HEK293 (cell line): ENCODE data around the gene S100A6.

Source experiments
- CTCF ChIA-PET: fragments of 350-600 bp; formaldehyde crosslinking; extraction: SDS; loops from one replicate; lab custom pipeline; 2021; ENCODE audit warnings: antibody characterized with exemption; lab: Yijun Ruan, JAX
- POLR2A ChIA-PET: fragments of 300-600 bp; formaldehyde crosslinking; extraction: SDS; loops from one replicate; lab custom pipeline; 2020; ENCODE audit warnings: antibody characterized with exemption, inconsistent platforms; lab: Yijun Ruan, JAX
- H3K27ac ChIP-seq: fragments of 200-500 bp; sonication (Bioruptor generic); 2 replicates; pipeline ENCODE4 v1.5.1; 2014; ENCODE audit warnings: low read depth, low read length, control low read depth, inconsistent platforms; ENCODE audit errors: extremely low read depth
- H3K36me3 ChIP-seq, 2 experiments: fragments of 200-500 bp in 1 of 2; sonication (Bioruptor generic) in 1 of 2; 1 replicate in 1 of 2; 2 replicates in 1 of 2; pipeline ENCODE4 v1.5.1; 2014 to 2017; ENCODE audit warnings: inconsistent platforms in 2 of 2, low read length in 2 of 2; ENCODE audit not compliant: control insufficient read depth in 2 of 2, insufficient read depth in 1 of 2
- H3K4me1 ChIP-seq: fragments of 200-500 bp; sonication (Bioruptor generic); 2 replicates; pipeline ENCODE4 v1.5.1; 2014; ENCODE audit warnings: mild to moderate bottlenecking, low read length, inconsistent platforms; ENCODE audit not compliant: control insufficient read depth, insufficient read depth
- H3K4me3 ChIP-seq: 2 replicates; pipeline ENCODE4 v1.5.1; 2011; ENCODE audit warnings: low read depth, mild to moderate bottlenecking, control low read depth, low read length, moderate library complexity
- H3K9me3 ChIP-seq: fragments of 200-500 bp; sonication (Bioruptor generic); 2 replicates; pipeline ENCODE4 v1.5.1; 2014; ENCODE audit warnings: low read depth, low read length, inconsistent platforms; ENCODE audit not compliant: control insufficient read depth, insufficient read depth
- GLI2 ChIP-seq: fragments of 450-650 bp; formaldehyde crosslinking; IDR thresholded peaks from 2 replicates; pipeline ENCODE4; 2017; ENCODE audit warnings: missing biosample characterization, missing genetic modification characterization, low read depth, borderline replicate concordance
- MYNN ChIP-seq: fragments of 450-650 bp; formaldehyde crosslinking; IDR thresholded peaks from 2 replicates; pipeline ENCODE4 v1.5.1; 2016; ENCODE audit warnings: missing biosample characterization, missing genetic modification characterization, borderline replicate concordance
- OVOL3 ChIP-seq: fragments of 450-650 bp; formaldehyde crosslinking; IDR thresholded peaks from 2 replicates; pipeline ENCODE4 v1.5.1; 2016; ENCODE audit warnings: missing biosample characterization, missing genetic modification characterization
- PRDM1 ChIP-seq: fragments of 450-650 bp; formaldehyde crosslinking; IDR thresholded peaks from 2 replicates; pipeline ENCODE4; 2016; ENCODE audit warnings: missing biosample characterization, missing genetic modification characterization
- TCF7L2 ChIP-seq: IDR thresholded peaks from 2 replicates; pipeline ENCODE4 v1.6.1; 2011; ENCODE audit warnings: low read depth, mild to moderate bottlenecking, inconsistent platforms, low read length, moderate library complexity, borderline replicate concordance
- TRIM28 ChIP-seq: IDR thresholded peaks from 2 replicates; pipeline ENCODE4 v1.6.1; 2011; ENCODE audit warnings: low read length, control low read depth, borderline replicate concordance
- YY1 ChIP-seq: fragments of 450-650 bp; formaldehyde crosslinking; IDR thresholded peaks from 2 replicates; pipeline ENCODE4 v1.5.1; 2018; ENCODE audit warnings: missing biosample characterization, missing genetic modification characterization
- YY2 ChIP-seq: fragments of 450-650 bp; formaldehyde crosslinking; IDR thresholded peaks from 2 replicates; pipeline ENCODE4 v1.5.1; 2016; ENCODE audit warnings: missing biosample characterization, missing genetic modification characterization
- ZFP37 ChIP-seq: fragments of 450-650 bp; formaldehyde crosslinking; IDR thresholded peaks from 2 replicates; pipeline ENCODE4 v1.5.1; 2016; ENCODE audit warnings: missing biosample characterization, missing genetic modification characterization
- ZNF133 ChIP-seq: fragments of 450-650 bp; formaldehyde crosslinking; IDR thresholded peaks from 2 replicates; pipeline ENCODE4 v1.5.1; 2016; ENCODE audit warnings: missing biosample characterization, missing genetic modification characterization
- ZNF138 ChIP-seq: fragments of 450-650 bp; formaldehyde crosslinking; IDR thresholded peaks from 2 replicates; pipeline ENCODE4 v1.5.1; 2016; ENCODE audit warnings: missing biosample characterization, missing genetic modification characterization, borderline replicate concordance
- ZNF184 ChIP-seq: fragments of 450-650 bp; IDR thresholded peaks from 2 replicates; pipeline ENCODE4 v1.5.1; 2018; ENCODE audit warnings: missing biosample characterization, mild to moderate bottlenecking, missing genetic modification characterization
- ZNF202 ChIP-seq: fragments of 450-650 bp; formaldehyde crosslinking; IDR thresholded peaks from 2 replicates; pipeline ENCODE4 v1.5.1; 2016; ENCODE audit warnings: missing biosample characterization, missing genetic modification characterization, borderline replicate concordance
- ZNF302 ChIP-seq: fragments of 450-650 bp; formaldehyde crosslinking; IDR thresholded peaks from 2 replicates; pipeline ENCODE4 v1.5.1; 2016; ENCODE audit warnings: missing biosample characterization, missing genetic modification characterization, low read depth
- ZNF324 ChIP-seq: fragments of 450-650 bp; formaldehyde crosslinking; IDR thresholded peaks from 2 replicates; pipeline ENCODE4 v1.5.1; 2016; ENCODE audit warnings: missing biosample characterization, missing genetic modification characterization
- ZNF394 ChIP-seq: fragments of 450-650 bp; formaldehyde crosslinking; IDR thresholded peaks from 2 replicates; pipeline ENCODE4 v1.5.1; 2016; ENCODE audit warnings: missing biosample characterization, missing genetic modification characterization, mild to moderate bottlenecking, moderate library complexity, borderline replicate concordance
- ZNF423 ChIP-seq: fragments of 450-650 bp; formaldehyde crosslinking; IDR thresholded peaks from 2 replicates; pipeline ENCODE4 v1.5.1; 2016; ENCODE audit warnings: missing biosample characterization, missing genetic modification characterization
- ZNF48 ChIP-seq: fragments of 450-650 bp; formaldehyde crosslinking; IDR thresholded peaks from 2 replicates; pipeline ENCODE4 v1.5.1; 2016; ENCODE audit warnings: missing biosample characterization, missing genetic modification characterization
- ZNF501 ChIP-seq: fragments of 450-650 bp; formaldehyde crosslinking; IDR thresholded peaks from 2 replicates; pipeline ENCODE4 v1.5.1; 2016; ENCODE audit warnings: missing biosample characterization, missing genetic modification characterization
- ZNF521 ChIP-seq: fragments of 450-650 bp; formaldehyde crosslinking; IDR thresholded peaks from 2 replicates; pipeline ENCODE4 v1.5.1; 2017; ENCODE audit warnings: missing biosample characterization, mild to moderate bottlenecking, missing genetic modification characterization
- ZNF549 ChIP-seq: fragments of 450-650 bp; IDR thresholded peaks from 2 replicates; pipeline ENCODE4 v1.5.1; 2018; ENCODE audit warnings: missing biosample characterization, missing genetic modification characterization, mild to moderate bottlenecking, inconsistent platforms, moderate library complexity
- ZNF830 ChIP-seq: fragments of 450-650 bp; IDR thresholded peaks from 2 replicates; pipeline ENCODE4 v1.5.0; 2018; ENCODE audit warnings: missing biosample characterization, missing genetic modification characterization, low read depth, mild to moderate bottlenecking, moderate library complexity
- TF ChIP-seq, protein P1 (sequence below): fragments of 450-650 bp; formaldehyde crosslinking; IDR thresholded peaks from 2 replicates; pipeline ENCODE4 v1.5.1; 2016; ENCODE audit warnings: missing biosample characterization, missing genetic modification characterization
- TF ChIP-seq, protein P2 (sequence below): fragments of 450-650 bp; formaldehyde crosslinking; IDR thresholded peaks from 2 replicates; pipeline ENCODE4 v1.5.1; 2016; ENCODE audit warnings: missing biosample characterization, missing genetic modification characterization
- TF ChIP-seq, protein P3 (sequence below): fragments of 450-650 bp; formaldehyde crosslinking; IDR thresholded peaks from 2 replicates; pipeline ENCODE4 v1.5.1; 2016; ENCODE audit warnings: missing biosample characterization, missing genetic modification characterization, borderline replicate concordance
- TF ChIP-seq, protein P4 (sequence below): IDR thresholded peaks from 2 replicates; pipeline ENCODE4 v1.6.1; 2011; ENCODE audit warnings: mild to moderate bottlenecking, low read depth, low read length, borderline replicate concordance
- TF ChIP-seq, protein P5 (sequence below): fragments of 450-650 bp; formaldehyde crosslinking; IDR thresholded peaks from 2 replicates; pipeline ENCODE4 v1.5.1; 2016; ENCODE audit warnings: missing biosample characterization, missing genetic modification characterization

S100A6 gene

DNA sequence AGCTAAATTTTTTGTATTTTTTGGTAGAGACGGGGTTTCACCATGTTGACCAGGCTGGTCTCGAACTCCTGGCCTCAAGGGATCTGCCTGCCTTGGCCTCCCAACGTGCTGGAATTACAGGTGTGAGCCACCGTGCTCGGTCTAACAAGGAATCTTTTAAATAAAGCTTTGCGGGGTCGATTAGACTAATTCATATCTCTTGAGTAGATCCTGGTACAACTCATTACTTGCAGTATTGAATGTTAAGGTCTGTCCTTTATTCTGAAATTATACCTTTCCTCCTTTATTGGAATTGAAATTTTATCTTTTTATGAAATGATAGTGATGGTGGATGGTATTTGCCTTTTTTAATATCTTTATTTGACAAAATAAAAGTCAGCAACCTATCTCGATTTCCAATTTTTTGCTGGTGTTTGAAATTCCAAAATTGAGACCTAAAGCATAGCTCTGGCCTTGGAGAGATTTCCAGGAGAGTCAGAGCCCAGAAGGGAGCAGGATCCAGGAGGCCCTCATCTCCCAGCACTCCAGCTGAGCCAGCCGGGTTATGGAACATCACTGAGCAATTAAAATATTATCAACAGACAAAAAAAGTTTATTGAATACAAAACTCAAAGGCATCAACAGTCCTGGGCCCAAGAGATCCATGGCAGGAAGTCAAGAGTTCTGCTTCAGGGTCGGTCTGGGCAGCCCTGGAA is 25.1 kb upstream of the S100A6 start:
- TF ChIP-seq ZNF138 (no peak), ZNF394 (no peak), ZNF48 (no peak), ZNF830 (tag by site-specific recombination) (no peak), GLI2 (tag by site-specific recombination) (no peak), YY2 (no peak), ZNF202 (tag by site-specific recombination) (no peak), ZNF549 (tag by site-specific recombination) (no peak), ZNF302 (tag by site-specific recombination) (no peak), ZNF501 (tag by site-specific recombination) (no peak), ZNF423 (tag by site-specific recombination) (no peak), OVOL3 (no peak), ZNF184 (tag by site-specific recombination) (no peak)
- TF ChIP-seq, protein P1, sequence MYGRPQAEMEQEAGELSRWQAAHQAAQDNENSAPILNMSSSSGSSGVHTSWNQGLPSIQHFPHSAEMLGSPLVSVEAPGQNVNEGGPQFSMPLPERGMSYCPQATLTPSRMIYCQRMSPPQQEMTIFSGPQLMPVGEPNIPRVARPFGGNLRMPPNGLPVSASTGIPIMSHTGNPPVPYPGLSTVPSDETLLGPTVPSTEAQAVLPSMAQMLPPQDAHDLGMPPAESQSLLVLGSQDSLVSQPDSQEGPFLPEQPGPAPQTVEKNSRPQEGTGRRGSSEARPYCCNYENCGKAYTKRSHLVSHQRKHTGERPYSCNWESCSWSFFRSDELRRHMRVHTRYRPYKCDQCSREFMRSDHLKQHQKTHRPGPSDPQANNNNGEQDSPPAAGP (tag by site-specific recombination) = no peak
- TF ChIP-seq, protein P2, sequence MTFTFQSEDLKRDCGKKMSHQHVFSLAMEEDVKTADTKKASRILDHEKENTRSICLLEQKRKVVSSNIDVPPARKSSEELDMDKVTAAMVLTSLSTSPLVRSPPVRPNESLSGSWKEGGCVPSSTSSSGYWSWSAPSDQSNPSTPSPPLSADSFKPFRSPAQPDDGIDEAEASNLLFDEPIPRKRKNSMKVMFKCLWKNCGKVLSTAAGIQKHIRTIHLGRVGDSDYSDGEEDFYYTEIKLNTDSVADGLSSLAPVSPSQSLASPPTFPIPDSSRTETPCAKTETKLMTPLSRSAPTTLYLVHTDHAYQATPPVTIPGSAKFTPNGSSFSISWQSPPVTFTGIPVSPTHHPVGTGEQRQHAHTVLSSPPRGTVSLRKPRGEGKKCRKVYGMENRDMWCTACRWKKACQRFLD (tag by site-specific recombination) = no peak
- POLR2A ChIA-PET = no interaction called here
- H3K36me3 ChIP-seq = no peaks in the 10 kb centered on the region
- H3K9me3 ChIP-seq = no peaks in the 10 kb centered on the region
- peaks cover 2% of the 10 kb centered on the region; the same call in 1 of the 2 replicates for H3K4me1 ChIP-seq
- CTCF ChIA-PET = interaction anchor here (0.5 to 1.4 kb wide), 6 partner anchors 12 to 1400 kb away, joined by 3 to 5 read pairs (median 3); no protein-coding TSS in a partner anchor
- no peak overlapping the region for H3K4me3 ChIP-seq
- no peak overlapping the region for H3K27ac ChIP-seq

DNA sequence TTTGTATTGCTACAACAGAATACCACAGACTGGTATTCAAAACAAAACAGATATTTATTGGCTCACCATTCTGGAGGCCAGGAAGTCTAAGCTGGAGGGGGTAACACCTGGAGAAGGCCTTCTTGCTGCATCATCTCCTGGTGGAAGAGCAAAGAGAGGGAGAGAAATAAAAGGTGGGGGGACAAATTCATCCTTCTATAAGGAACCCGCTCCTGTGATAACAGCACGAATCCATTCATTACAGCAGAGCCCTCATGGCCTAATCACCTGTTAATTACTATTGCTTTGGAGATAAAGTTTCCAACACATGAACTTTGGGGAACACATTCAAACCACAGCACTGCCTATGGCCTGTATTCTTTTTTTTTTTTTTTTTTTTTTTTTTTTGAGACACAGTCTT is 24.4 kb upstream of the S100A6 start:
- no peak for TF ChIP-seq YY1
- TF ChIP-seq PRDM1 (tag by site-specific recombination) = no peak
- TF ChIP-seq, protein P3, sequence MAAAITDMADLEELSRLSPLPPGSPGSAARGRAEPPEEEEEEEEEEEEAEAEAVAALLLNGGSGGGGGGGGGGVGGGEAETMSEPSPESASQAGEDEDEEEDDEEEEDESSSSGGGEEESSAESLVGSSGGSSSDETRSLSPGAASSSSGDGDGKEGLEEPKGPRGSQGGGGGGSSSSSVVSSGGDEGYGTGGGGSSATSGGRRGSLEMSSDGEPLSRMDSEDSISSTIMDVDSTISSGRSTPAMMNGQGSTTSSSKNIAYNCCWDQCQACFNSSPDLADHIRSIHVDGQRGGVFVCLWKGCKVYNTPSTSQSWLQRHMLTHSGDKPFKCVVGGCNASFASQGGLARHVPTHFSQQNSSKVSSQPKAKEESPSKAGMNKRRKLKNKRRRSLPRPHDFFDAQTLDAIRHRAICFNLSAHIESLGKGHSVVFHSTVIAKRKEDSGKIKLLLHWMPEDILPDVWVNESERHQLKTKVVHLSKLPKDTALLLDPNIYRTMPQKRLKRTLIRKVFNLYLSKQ (tag by site-specific recombination) = no peak
- TF ChIP-seq ZNF394 = no peak
- TF ChIP-seq ZFP37 (tag by site-specific recombination) = no peak
- TF ChIP-seq, protein P4, sequence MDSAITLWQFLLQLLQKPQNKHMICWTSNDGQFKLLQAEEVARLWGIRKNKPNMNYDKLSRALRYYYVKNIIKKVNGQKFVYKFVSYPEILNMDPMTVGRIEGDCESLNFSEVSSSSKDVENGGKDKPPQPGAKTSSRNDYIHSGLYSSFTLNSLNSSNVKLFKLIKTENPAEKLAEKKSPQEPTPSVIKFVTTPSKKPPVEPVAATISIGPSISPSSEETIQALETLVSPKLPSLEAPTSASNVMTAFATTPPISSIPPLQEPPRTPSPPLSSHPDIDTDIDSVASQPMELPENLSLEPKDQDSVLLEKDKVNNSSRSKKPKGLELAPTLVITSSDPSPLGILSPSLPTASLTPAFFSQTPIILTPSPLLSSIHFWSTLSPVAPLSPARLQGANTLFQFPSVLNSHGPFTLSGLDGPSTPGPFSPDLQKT = no peak
- TF ChIP-seq TRIM28 = no peak
- TF ChIP-seq, protein P5, sequence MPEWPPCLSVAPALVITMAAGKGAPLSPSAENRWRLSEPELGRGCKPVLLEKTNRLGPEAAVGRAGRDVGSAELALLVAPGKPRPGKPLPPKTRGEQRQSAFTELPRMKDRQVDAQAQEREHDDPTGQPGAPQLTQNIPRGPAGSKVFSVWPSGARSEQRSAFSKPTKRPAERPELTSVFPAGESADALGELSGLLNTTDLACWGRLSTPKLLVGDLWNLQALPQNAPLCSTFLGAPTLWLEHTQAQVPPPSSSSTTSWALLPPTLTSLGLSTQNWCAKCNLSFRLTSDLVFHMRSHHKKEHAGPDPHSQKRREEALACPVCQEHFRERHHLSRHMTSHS (tag by site-specific recombination) = no peak
- no peak for TF ChIP-seq TCF7L2
- TF ChIP-seq MYNN (tag by site-specific recombination) = no peak
- TF ChIP-seq ZNF133 (tag by site-specific recombination) = no peak
- no peak for TF ChIP-seq ZNF324
- TF ChIP-seq ZNF521 (tag by site-specific recombination) = no peak
- no peaks in the 10 kb centered on the region for H3K9me3 ChIP-seq
- ChIA-PET POLR2A (no interaction called here), CTCF (interaction anchor here (0.7 to 1.3 kb wide), 3 partner anchors 26 to 1401 kb away, joined by 3 to 5 read pairs (median 3); no protein-coding TSS in a partner anchor)
- no peak overlapping the region for H3K27ac ChIP-seq
- H3K4me3 ChIP-seq = no peak overlapping the region
- no peaks in the 10 kb centered on the region for H3K36me3 ChIP-seq
- H3K4me1 ChIP-seq = no peaks in the 10 kb centered on the region
